ACHN (cell line): ENCODE data around the gene MCF2L.

Source experiments
- DNase-seq: peaks from one replicate; pipeline ENCODE4 v3.0.0-alpha.2; 2015
- in situ Hi-C: cut with HindIII; loops from 2 replicates; pipeline ENCODE4 v1.10.0; 2017; ENCODE audit warnings: low sequenced_read_pairs, low pct_ligation_motif_present, low pct_unique_long_range_greater_than_20kb

The MCF2L gene

DNA sequence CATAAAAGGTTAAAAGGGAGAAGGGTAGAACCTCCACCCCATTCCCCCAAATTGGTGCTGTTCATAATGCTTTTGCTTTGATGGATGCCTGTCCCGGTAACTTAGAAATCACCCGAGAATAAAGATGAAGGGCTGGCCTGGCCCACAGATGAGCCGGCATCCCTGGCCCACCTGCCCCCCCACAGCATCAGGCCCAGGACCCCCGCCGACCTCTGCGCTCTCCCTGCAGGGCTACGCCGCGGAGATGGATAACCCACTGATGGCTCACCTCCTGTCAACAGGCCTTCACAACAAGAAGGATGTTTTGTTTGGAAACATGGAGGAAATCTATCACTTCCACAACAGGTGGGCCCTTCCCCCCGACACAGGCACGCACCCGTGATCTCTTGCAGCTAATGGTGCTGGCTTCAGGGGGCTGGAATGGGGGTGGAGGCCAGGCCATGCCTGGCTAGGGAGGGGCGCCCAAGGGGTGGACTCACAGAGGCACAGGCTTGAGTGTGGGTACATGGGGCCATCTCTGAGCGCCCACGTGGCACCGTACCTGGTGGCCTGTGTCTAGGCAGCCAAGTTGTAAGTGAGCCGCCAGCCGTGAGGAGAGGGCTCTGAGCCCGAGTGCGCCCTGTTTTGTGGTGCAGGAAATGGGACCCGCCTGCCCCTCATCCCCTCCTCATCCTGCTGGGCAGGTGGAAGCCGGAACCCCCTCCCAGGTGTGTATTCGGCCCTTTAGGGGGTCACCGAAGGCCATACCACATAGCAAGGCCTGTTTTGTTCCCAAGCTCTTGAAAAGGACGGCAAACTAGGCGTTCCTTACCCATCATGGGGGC is 113.4 kb downstream of the MCF2L start:
- no peak for DNase-seq
- in situ Hi-C loops = no loop called here

GRCh38 chr13:113083022-113083373 is 114.0 kb downstream of the MCF2L start:
- DNase-seq = no peak
- in situ Hi-C loops = no loop called here

DNA sequence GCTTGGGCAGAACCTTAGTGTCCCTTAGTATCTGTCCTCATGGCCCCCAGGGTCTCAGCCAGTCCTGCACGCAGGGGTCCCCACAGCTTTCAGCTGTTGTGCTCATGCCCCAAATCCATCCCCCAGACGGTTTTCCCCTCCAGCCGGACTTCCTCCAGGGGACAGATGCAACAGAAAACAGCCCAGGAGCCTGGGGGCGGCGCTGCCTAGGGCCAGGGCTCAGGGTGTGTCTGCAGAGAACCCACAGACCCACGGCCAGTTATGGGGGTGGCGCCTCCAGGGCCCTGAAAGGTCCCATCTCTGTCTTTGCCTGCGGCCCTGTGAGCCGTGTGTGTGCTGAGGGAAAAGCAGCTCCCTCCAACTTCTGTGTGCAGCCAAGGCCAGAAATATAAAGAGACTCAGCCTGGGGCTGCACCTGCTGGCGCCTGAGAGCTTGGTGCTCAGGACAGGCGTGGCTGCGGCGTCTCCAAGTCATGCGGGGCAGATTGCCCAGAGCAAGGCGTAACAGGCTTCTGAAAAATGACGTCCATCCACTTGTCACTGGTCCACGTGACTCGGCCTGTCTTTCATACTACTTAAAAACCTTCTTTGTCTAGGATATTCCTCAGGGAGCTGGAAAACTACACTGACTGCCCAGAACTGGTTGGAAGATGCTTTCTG is 114.5 kb downstream of the MCF2L start:
- no peak for DNase-seq
- in situ Hi-C loops = no loop called here

GRCh38 chr13:113084094-113084942 is 115.3 kb downstream of the MCF2L start:
- DNase-seq = no peak
- in situ Hi-C loops = no loop called here

DNA sequence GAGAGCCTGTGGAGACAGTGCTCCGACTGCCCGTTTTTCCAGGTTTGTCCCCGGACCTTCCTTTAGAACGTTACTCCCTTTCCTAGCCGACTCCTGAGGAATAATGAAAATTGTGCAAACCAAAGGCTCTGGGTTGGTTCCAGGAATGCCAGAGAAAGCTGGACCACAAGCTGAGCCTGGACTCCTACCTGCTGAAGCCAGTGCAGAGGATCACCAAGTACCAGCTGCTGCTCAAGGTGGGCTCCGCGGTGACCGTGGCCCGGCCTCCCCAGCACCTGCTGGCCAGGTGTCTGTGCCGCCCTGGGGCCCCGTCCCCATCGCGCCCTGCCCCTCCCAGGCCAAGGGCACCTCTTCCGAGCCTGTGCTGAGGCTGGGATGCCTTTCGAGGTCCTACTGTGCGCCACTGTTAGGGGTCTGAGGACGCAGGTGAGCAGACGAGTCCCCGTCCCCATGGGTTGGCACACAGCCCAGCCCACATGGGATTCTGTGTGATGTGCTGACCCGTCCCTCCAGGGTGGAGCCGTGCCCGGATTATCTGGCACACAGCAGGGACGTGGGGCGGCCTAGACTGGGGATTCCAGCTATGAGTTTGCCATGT is 116.0 kb downstream of the MCF2L start:
- DNase-seq = no peak
- in situ Hi-C loops = no loop called here

GRCh38 chr13:113086031-113086750 is 117.2 kb downstream of the MCF2L start:
- in situ Hi-C loops = no loop called here
- DNase-seq = no peak

GRCh38 chr13:113086991-113087922 is 118.2 kb downstream of the MCF2L start:
- in situ Hi-C loops = no loop called here
- no peak for DNase-seq

GRCh38 chr13:113087923-113088690 is 119.1 kb downstream of the MCF2L start:
- in situ Hi-C loops = no loop called here
- DNase-seq = no peak

DNA sequence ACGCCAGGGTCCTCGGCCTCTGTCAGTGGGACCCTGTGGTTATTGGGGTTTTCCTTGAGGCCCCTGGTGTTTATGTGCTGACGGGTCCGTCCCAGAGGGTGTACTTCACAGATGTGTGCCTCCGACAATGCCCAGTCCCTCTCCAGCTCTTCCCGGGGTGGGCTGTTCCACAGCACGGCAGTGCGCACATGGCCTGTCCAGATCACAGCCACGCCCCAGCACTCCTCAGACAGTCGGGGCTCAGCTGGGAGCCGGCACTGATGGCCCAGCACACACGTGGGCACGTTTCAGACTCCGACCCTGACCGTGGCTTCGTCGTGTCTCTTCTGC is 119.6 kb downstream of the MCF2L start:
- no peak for DNase-seq
- in situ Hi-C loops = no loop called here

GRCh38 chr13:113089693-113090414 is 120.8 kb downstream of the MCF2L start:
- DNase-seq = no peak
- in situ Hi-C loops = no loop called here

- in situ Hi-C loops = no loop called here
- DNase-seq = no peak
Observed at GRCh38 chr13:113090415-113090770, 121.4 kb downstream of the MCF2L start.

DNA sequence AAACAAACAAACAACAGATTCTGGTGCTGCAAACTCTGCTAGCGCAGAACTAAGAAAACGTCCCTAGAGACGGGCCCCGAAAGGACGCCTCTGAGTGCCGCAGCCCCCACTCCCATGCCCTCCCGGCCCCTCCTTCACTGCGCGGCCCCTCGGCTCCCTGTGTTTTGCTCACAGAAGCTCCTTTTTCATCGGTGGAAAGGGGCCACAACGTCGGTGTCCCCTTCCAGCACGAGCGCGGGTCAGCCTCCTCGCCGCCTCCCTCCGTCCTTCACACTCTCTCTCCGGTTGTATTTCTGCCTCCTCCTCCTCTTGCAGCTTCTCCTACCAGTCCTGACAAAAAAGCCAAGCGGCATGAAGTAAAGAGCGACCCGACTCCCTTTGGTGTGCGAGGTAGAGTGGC is 121.8 kb downstream of the MCF2L start:
- DNase-seq = no peak
- in situ Hi-C loops = no loop called here

- in situ Hi-C loops = no loop called here
- no peak for DNase-seq
Observed at GRCh38 chr13:113091211-113091771, 122.3 kb downstream of the MCF2L start.

GRCh38 chr13:113091891-113092775 is 123.1 kb downstream of the MCF2L start:
- in situ Hi-C loops = no loop called here
- no peak for DNase-seq
